ENCODE results near the gene PDCD6IP. TPM values are rescaled to one million over a fixed set of nuclear protein-coding genes. Genes with fewer than 3 reads are reported as not detected.

The PDCD6IP gene, protein sequence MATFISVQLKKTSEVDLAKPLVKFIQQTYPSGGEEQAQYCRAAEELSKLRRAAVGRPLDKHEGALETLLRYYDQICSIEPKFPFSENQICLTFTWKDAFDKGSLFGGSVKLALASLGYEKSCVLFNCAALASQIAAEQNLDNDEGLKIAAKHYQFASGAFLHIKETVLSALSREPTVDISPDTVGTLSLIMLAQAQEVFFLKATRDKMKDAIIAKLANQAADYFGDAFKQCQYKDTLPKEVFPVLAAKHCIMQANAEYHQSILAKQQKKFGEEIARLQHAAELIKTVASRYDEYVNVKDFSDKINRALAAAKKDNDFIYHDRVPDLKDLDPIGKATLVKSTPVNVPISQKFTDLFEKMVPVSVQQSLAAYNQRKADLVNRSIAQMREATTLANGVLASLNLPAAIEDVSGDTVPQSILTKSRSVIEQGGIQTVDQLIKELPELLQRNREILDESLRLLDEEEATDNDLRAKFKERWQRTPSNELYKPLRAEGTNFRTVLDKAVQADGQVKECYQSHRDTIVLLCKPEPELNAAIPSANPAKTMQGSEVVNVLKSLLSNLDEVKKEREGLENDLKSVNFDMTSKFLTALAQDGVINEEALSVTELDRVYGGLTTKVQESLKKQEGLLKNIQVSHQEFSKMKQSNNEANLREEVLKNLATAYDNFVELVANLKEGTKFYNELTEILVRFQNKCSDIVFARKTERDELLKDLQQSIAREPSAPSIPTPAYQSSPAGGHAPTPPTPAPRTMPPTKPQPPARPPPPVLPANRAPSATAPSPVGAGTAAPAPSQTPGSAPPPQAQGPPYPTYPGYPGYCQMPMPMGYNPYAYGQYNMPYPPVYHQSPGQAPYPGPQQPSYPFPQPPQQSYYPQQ
- 124 to 162 TPM (median 159 TPM) in 5 replicates for total RNA-seq (2022; extraction: Qiagen RNA extraction)

DNA sequence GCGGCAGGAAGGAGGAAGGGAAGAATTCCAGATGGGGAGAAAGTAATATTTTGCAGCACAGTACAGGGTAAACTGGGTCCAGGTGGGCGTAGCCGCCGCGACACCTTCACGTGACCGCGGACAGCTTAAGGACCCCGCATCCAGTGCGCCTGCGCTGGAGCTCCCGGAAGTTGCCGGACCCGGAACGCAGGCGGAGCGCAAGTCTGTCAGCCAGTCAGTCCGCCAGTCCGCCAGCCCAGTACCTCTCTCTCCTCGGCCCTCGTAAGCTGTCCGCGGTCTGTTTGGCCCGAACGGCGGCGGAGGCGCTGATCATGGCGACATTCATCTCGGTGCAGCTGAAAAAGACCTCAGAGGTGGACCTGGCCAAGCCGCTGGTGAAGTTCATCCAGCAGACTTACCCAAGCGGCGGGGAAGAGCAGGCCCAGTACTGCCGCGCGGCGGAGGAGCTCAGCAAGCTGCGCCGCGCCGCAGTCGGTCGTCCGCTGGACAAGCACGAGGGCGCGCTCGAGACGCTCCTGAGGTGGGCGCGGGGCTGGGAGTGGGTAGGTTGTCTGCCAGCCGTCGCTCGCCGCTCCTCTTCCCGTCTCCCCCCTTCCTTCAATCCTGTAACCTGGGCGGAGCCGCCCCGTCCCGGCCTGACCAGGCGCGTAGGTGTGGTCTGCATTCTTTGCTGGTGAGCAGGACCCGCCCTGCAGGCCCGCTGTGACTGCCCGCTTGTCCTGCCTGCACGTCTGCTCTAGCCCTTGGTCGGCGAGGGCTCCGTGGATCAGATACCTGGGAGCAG is at the start of gene PDCD6IP:
TSS of gene PDCD6IP (plus strand) at position 213 of the 784 bp plus-strand sequence. CDS start at position 312, 99 bp downstream.

Other genes starting within 250 kb of the PDCD6IP start
- gene CLASP2, start 80.4 kb upstream of the PDCD6IP start, total RNA-seq (2022; extraction: Qiagen RNA extraction): 14.4 to 18.1 TPM (median 16.1 TPM) in 5 replicates